Activated naive CD4-positive, alpha-beta T cell treated with anti-CD3 and anti-CD28 coated beads, Interleukin-2, amount 50 U/mL, for 72 hours (primary cell): ENCODE measurements around the gene POGLUT2. TPM values are rescaled to one million over a fixed set of nuclear protein-coding genes. Genes with fewer than 3 reads are reported as not detected.
"Not testable (repeated sequence)": the region's sequence is repeated elsewhere in the genome, so short reads cannot be mapped to it uniquely, and the experiment has no call there.

Experiments
- ATAC-seq, 2 donors: fragments of 150-1000 bp; cut with Tn5 transposase; 2 replicates each; pipeline ENCODE4 v1.10.0; 2021; ENCODE audit warnings: mild to moderate bottlenecking in 2 of 2, moderate library complexity in 2 of 2
- DNase-seq, 2 donors: peaks; one replicate each; pipeline ENCODE4 v3.0.0; 2021 to 2022; ENCODE audit warnings: low spot score in 2 of 2
- H3K27ac Mint-ChIP-seq, 2 donors: one replicate each; pipeline ENCODE4 v1.8.0; 2022; ENCODE audit warnings: mild to moderate bottlenecking in 2 of 2, mixed read lengths in 2 of 2
- H3K36me3 Mint-ChIP-seq, 2 donors: one replicate each; pipeline ENCODE4 v1.8.0; 2022; ENCODE audit warnings: mixed read lengths in 2 of 2
- H3K9me3 Mint-ChIP-seq, 2 donors: one replicate each; pipeline ENCODE4 v1.8.0; 2022; ENCODE audit warnings: mixed read lengths in 2 of 2
- total RNA-seq, 2 donors: library from RNA; stranded (reverse); gene quantifications; one replicate each; pipeline ENCODE4 v1.2.3, GENCODE V29; 2022

POGLUT2 gene
- total RNA-seq, 2 donors from 2014 or later = 1.8 to 4.3 TPM

DNA sequence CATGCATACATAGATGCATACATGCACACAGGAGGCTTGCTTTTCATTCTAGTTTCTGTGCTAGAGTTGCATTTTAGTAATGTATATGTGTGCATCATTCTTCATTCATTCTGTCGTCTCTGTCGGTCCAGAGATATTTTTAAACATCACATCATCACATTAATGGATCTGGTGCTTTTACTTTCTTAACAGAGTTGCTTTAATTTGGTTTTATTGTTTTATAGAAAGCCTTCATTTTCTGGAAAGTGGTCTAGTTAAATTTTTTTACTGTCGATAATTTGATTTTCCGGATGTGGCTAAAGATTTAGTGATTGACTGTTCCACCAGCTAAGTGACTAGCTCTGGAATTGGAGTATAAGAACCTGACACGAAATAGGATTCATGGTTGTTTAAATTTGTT lies 17.0 kb upstream of the POGLUT2 start:
- DNase-seq = no peak
- Mint-ChIP-seq H3K36me3 (peaks cover 8 to 17% of the 10 kb centered on the region in 2 donors), H3K9me3 (peaks cover 0 to 4% of the 10 kb centered on the region in 2 donors), H3K27ac (no peak overlapping the region)
- no peak for ATAC-seq

- DNase-seq = no peak
- Mint-ChIP-seq H3K27ac (no peak overlapping the region), H3K9me3 (peaks cover 0 to 4% of the 10 kb centered on the region in 2 donors), H3K36me3 (peaks cover 8 to 22% of the 10 kb centered on the region in 2 donors)
- ATAC-seq = no peak
Observed at GRCh38 chr13:102814793-102815192, 16.0 kb upstream of the POGLUT2 start.

DNA sequence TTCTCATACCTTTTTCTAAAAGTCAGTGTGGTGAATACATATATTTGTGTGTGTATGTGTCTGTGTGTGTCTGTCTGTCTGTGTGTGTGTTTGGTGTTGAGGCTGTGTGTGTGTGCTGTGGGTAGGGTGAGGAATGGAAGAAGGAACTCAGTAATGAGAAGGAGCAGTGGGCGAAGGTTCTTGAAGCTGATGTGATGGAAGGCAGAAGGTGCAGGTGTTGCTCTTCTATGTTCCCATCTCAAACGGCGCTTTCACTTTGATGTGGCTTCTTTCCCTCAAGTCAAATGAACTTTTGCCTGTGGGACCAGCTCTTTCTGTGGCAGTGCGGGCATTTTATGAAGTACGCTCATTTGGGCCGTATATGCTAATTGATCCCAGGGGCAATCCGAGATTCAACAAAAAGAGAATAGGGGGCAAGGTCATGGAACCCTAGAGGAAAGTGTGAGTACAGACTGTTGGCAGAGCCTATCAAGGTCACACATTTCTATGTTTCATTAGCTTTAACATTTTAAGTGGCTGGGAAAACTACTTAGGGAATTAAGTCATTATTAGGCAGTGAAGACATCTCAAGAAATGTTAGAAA lies 15.3 kb upstream of the POGLUT2 start:
- Mint-ChIP-seq H3K27ac (no peak overlapping the region), H3K36me3 (peaks cover 8 to 17% of the 10 kb centered on the region in 2 donors)

GRCh38 chr13:102812611-102813287 lies 14.0 kb upstream of the POGLUT2 start:
- H3K9me3 Mint-ChIP-seq = peaks cover 0 to 4% of the 10 kb centered on the region in 2 donors
- ATAC-seq = no peak

More for the DNA sequence above, 15.3 kb upstream of the POGLUT2 start:
- no peak for ATAC-seq
- H3K9me3 Mint-ChIP-seq = peaks cover 0 to 4% of the 10 kb centered on the region in 2 donors
- DNase-seq = no peak

GRCh38 chr13:102807699-102808098 lies 8.9 kb upstream of the POGLUT2 start:
- ATAC-seq (no peak), DNase-seq (no peak)
- Mint-ChIP-seq H3K9me3 (peaks cover 0 to 4% of the 10 kb centered on the region in 2 donors), H3K27ac (no peak overlapping the region), H3K36me3 (peaks cover 14 to 17% of the 10 kb centered on the region in 2 donors)

More at GRCh38 chr13:102812611-102813287, 14.0 kb upstream of the POGLUT2 start:
- DNase-seq = no peak
- Mint-ChIP-seq H3K27ac (no peak overlapping the region), H3K36me3 (peaks cover 8 to 17% of the 10 kb centered on the region in 2 donors)

DNA sequence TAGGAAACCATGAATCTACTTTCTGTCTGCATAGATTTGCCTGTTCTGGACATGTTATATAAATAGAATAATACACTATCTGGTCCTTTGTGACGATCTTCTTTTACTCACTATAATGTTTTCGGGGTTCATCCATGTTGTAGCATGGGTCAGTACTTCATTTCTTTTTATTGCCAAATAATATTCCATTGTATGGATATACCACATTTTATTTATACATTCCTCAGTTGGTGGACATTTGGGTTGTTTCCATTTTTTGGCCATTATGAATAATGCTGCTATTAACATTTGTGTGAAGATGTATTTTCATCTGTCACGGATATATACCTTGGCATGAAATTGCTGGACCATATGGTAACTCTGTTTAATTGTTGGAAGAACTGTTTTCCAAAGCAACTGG lies 6.9 kb upstream of the POGLUT2 start:
- no peaks in the 10 kb centered on the region for H3K9me3 Mint-ChIP-seq
- H3K36me3 Mint-ChIP-seq = peaks cover 6 to 7% of the 10 kb centered on the region in 2 donors

DNA sequence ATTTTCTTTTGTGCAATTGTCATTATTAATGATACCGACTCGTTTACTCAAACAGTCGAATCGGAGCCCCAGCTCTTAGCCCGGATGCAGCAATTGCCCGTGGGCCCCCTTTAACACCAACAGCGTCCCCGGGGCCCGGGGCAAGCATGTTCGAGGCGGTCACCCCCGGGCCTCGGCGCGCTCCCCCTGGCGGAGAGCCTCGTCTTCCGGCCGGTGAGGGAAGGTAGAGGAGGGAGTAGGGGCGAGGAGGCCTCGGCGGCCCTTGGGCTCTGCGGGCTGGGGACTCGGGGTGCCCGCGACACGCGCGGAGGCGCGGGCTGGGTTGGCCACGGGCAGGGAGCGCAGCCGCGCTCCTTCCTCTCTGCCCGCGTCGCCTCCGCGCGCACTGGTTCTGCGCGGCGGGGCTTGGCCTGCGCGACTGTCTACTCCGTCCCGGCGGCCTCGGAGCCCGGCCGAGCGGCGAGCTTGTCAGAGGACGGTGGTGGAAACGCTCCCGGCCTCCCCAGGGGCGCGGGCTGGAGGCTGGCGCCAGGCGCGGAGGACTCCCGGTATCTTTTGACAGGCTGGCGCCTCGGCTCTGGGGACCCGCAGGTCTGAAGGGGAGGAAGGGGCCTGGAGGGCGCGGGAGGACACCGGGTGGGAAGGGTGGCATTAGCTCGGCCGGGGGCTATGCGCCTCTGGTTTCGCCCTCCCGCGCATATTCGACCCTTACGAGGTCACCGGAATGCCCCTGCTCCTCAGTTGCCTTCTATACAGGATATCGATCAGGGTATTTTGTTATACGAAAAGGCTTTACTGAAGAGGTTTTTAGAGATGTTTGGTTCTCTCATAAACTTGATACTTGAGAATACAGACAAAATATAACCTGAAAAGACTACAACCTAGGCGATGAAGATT lies 1.6 kb upstream of the POGLUT2 start:
- ATAC-seq (peak; percentile 82 to 91), DNase-seq (peak; percentile 80 to 88)
- H3K27ac Mint-ChIP-seq = peak overlapping the region; percentile 72 to 81
- H3K9me3 Mint-ChIP-seq = no peaks in the 10 kb centered on the region
- peaks cover 5 to 13% of the 10 kb centered on the region in 2 donors for H3K36me3 Mint-ChIP-seq

More for the DNA sequence above, 6.9 kb upstream of the POGLUT2 start:
- no peak for ATAC-seq
- H3K27ac Mint-ChIP-seq = no peak overlapping the region
- DNase-seq = no peak

- peak overlapping the region; percentile 72 to 81 for H3K27ac Mint-ChIP-seq
- DNase-seq = peak in 1 of 2 donors; percentile 61
Observed at GRCh38 chr13:102799426-102800144, 809 bp upstream of the POGLUT2 start.

DNA sequence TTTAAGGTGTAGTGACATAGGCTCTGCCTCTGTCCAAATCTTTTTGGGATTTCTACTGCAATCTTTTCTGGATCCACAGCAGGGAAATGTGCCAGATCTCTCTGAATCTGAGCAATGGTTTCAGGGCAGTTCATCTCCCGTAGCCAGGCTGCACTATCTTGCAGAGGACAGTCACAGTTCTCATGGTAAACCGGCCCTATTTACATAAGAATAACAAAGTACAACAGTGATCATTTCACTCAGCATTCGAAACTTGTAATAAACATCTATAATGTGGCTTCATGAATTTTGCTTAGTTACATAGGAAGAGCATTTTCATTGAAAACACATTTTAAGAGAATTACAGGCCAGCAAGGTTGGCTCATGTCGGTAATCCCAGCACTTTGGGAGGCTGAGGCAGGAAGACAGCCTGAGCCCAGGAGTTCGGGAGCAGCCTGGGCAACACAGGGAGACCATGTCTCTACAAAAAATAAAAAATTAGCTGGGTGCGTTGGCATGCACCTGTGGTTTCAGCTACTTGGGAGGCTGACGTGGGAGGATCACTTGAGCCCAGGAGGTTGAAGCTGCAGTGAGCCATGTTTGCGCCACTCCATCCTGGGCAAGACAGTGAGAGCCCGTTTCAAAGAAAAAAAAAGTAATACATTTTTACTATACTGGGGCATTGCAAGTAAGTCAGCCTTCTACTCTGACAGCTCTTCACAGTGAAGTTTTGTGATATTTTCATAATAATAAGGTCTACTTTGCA lies 5.0 kb downstream of the POGLUT2 start:
- peaks cover 9 to 15% of the 10 kb centered on the region in 2 donors for H3K36me3 Mint-ChIP-seq
- H3K27ac Mint-ChIP-seq = no peak overlapping the region
- H3K9me3 Mint-ChIP-seq = no peaks in the 10 kb centered on the region
- DNase-seq (no peak), ATAC-seq (no peak)

More at GRCh38 chr13:102799426-102800144, 809 bp upstream of the POGLUT2 start:
- ATAC-seq = peak; percentile 8 to 22
- H3K36me3 Mint-ChIP-seq = peaks cover 5 to 13% of the 10 kb centered on the region in 2 donors
- H3K9me3 Mint-ChIP-seq = no peaks in the 10 kb centered on the region

DNA sequence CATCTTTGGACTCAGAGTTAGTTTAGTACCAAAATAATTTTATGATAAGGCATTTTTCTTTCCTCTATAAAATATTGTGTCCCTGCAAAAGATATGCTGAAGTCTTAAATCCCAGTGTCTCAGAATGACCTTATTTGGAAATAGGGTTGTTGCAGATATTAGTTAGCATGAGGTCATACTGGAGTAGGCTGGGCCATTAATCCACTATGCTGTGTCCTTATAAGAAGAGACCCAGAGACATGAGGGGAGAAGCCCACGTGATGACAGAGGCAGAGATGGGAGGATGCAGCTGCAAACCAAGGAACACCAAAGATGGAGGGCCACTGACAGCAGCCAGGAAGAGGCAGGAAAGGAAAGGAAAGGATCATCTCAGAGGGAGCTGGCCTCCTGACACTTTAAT lies 6.4 kb downstream of the POGLUT2 start:
- DNase-seq (no peak), ATAC-seq (no peak)
- Mint-ChIP-seq H3K27ac (no peak overlapping the region), H3K36me3 (peaks cover 4 to 18% of the 10 kb centered on the region in 2 donors), H3K9me3 (no peaks in the 10 kb centered on the region)

- no peak overlapping the region for H3K27ac Mint-ChIP-seq
- DNase-seq = no peak
- no peak for ATAC-seq
- peaks cover 4 to 18% of the 10 kb centered on the region in 2 donors for H3K36me3 Mint-ChIP-seq
- H3K9me3 Mint-ChIP-seq = no peaks in the 10 kb centered on the region
Observed at GRCh38 chr13:102788683-102789082, 10.1 kb downstream of the POGLUT2 start.

DNA sequence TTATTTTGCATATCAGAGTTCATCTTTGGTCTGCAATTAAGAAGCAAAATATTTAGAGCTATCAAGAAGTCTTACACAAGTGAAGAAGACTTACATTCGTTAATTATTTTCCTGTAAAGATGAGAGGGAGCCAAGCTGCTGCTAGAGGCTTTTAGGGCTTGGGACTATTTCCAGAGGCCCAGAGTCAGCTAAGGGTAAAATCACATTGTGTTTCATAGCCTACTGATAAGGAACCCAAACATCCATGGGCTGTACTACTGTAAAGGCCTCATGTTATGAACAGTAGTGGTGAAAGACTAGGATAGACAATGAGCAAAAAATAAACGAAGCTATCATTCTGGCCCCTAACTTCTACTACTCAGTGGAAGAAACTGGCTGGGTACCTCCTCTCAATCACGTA lies 14.3 kb downstream of the POGLUT2 start:
- peaks cover 19 to 34% of the 10 kb centered on the region in 2 donors for H3K36me3 Mint-ChIP-seq
- no peak overlapping the region for H3K27ac Mint-ChIP-seq
- ATAC-seq (no peak), DNase-seq (no peak)
- H3K9me3 Mint-ChIP-seq = no peaks in the 10 kb centered on the region

GRCh38 chr13:102781591-102781990 lies 17.2 kb downstream of the POGLUT2 start:
- DNase-seq (no peak), ATAC-seq (no peak)
- H3K9me3 Mint-ChIP-seq = no peaks in the 10 kb centered on the region
- peak overlapping the region in 1 of 2 donors; percentile 59 for H3K27ac Mint-ChIP-seq
- H3K36me3 Mint-ChIP-seq = peaks cover 19 to 27% of the 10 kb centered on the region in 2 donors

DNA sequence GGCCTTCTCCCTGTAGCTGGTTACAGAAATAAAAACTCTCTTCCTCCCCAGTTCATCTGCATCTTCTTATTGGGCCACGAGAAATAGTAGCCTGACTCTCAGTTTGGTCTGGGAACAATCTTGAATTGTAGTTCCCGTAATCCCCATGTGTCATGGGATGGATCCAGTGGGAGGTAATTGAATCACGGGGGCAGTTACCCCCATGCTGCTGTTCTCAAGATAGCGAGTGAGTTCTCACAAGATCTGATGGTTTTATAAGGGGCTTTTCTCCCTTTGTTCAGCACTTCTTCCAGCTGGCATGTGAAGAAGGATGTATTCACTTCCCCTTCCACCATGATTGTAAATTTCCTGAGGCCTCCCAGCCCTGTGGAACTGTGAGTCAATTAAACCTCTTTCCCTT lies 18.1 kb downstream of the POGLUT2 start:
- not testable (repeated sequence) for DNase-seq, H3K9me3 Mint-ChIP-seq, ATAC-seq
- H3K36me3 Mint-ChIP-seq = peaks cover 19 to 27% of the 10 kb centered on the region in 2 donors
- peak overlapping the region in 1 of 2 donors; percentile 91 for H3K27ac Mint-ChIP-seq

DNA sequence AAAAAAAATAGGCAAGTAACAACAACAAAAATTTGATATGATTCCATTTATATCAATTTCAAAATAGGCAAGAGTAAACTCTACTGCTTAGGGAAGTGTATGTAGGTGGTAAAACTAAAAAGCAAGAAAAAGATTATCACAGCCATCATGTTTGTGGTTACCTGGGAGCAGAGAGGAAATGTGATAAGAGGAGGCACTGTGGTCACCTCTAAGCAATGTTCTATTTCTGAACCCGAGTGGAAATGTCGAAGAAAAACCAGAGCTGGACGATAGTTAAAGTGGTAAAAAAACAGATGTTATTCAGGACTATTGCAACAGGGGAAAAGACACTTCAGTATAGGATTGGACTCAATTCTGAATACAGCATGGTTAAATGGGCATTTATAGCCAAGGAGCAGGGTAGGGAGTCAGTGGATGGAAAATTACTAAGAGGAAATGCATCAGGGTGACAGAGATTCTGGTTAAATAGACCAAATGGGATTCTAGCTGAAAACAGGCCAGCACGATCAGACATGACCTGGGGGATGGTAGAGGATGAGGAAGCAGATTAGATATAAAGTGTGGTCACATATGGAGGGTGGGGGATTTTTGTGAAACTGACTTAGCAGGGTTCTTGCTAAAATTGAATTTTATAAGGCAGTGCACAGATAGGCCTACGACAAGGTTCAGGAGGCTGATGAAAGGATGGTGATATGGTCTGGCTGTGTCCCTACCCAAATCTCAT lies 19.2 kb downstream of the POGLUT2 start:
- ATAC-seq = peak; percentile 75 to 85
- DNase-seq = no peak
- Mint-ChIP-seq H3K27ac (peak overlapping the region; percentile 26 to 91), H3K36me3 (peaks cover 20 to 33% of the 10 kb centered on the region in 2 donors), H3K9me3 (no peaks in the 10 kb centered on the region)
